ENCODE data around the gene KIR2DL4. TPM values are rescaled to one million over a fixed set of nuclear protein-coding genes. Genes with fewer than 3 reads are reported as not detected.
"Not testable (repeated sequence)": the region's sequence is repeated elsewhere in the genome, so short reads cannot be mapped to it uniquely, and the experiment has no call there.

The KIR2DL4 gene
- total RNA-seq, 1 donor from 2014 or later: not detected

DNA sequence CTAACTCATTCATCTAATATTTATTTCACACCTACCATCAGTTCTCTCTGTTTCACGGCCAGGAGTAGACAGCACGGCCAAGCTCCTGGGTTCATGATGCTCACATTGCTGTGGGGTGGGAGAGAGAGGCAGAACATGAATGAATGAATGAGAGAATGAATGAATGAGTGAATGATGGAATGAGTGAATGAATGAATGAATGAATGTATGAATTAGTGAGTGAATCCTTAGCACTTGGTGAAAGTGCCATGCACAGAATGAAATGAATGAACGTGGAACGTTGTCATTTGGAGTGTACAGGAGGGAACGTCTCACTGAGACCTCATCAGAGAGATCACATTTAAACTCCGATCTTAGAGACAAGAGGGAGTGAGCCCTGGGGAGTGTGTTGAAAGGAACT, 11.9 kb upstream of the KIR2DL4 start:
- ATAC-seq (ENCODE audit: poor library complexity) (no peak), DNase-seq (no peak)
- intact Hi-C loops (cut with DNase I): no loop called here

DNA sequence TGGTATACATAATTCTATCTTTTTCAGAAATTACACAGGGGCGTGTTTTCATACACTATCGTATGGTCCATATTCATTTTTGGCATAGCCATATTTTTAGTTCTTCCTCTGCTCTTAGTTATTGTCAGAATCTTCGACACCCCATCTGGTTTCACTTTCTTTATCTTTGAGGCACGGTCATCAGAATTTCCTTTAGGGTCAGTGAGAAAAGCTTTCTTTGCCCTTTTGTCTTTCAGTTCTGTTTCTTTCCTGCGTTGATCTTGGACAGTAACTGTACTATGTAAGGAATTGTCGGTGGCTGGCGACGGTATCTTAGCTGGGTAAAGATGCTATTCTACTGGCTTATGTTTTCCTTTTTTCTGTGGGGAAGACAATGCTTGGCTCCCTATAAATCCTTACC, 10.6 kb upstream of the KIR2DL4 start:
- ATAC-seq (ENCODE audit: poor library complexity): no peak
- DNase-seq: no peak
- intact Hi-C loops (cut with DNase I): no loop called here

DNA sequence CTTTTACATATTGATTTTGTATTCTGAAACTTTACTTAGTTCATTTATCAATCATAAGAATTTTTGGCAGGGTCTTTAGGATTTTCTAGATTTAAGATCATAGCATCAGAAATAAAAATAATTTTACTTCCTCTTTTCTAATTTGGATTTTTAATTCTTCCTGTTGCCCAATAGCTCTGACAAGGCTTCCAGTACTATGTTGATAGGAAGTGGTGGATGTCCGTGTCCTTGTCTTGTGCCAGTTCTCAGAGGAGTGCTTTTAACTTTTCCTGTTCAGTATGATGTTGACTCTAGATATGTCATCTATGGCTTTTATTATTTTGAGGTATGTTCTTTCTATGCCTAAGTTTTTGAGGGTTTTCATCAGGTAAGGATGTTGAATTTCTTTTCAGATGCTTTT, 7.7 kb upstream of the KIR2DL4 start:
- intact Hi-C loops (cut with DNase I): no loop called here
- ATAC-seq (ENCODE audit: poor library complexity) (no peak), DNase-seq (no peak)

DNA sequence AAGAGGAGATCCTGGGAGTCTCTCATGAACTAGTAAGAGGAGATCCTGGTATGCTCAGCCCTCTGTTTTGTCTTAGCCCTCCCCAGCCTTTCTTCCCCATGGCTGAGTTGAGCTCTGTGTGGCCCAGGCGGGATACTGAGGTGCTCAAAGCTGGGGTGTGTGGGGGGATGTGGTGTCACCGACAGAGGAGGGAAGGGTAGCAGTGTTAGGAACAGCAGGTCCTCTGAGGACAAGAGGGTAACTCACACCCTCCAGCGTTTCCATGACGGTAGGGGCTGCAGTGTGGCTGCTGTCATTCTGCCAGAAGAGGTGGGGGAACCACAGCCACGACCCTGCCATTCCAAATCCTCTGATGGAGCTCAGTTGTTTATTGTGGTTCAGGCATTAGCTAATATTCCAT, 691 bp downstream of the KIR2DL4 start:
- ATAC-seq (ENCODE audit: poor library complexity): no peak
- intact Hi-C loops (cut with DNase I): no loop called here
- no peak for DNase-seq

DNA sequence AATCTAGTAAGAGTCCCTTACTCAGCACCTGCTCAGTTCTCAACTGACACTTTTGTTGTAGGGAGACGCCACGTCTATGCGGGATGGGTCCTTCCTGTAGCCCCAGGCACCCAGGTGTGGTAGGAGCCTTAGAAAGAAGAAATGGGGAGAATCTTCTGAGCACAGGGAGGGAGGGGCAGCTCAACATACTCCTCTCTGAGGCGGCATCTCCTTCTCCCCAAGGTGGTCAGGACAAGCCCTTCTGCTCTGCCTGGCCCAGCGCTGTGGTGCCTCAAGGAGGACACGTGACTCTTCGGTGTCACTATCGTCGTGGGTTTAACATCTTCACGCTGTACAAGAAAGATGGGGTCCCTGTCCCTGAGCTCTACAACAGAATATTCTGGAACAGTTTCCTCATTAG, 1.2 kb downstream of the KIR2DL4 start:
- intact Hi-C loops (cut with DNase I): no loop called here
- no peak for DNase-seq
- ATAC-seq (ENCODE audit: poor library complexity): no peak

DNA sequence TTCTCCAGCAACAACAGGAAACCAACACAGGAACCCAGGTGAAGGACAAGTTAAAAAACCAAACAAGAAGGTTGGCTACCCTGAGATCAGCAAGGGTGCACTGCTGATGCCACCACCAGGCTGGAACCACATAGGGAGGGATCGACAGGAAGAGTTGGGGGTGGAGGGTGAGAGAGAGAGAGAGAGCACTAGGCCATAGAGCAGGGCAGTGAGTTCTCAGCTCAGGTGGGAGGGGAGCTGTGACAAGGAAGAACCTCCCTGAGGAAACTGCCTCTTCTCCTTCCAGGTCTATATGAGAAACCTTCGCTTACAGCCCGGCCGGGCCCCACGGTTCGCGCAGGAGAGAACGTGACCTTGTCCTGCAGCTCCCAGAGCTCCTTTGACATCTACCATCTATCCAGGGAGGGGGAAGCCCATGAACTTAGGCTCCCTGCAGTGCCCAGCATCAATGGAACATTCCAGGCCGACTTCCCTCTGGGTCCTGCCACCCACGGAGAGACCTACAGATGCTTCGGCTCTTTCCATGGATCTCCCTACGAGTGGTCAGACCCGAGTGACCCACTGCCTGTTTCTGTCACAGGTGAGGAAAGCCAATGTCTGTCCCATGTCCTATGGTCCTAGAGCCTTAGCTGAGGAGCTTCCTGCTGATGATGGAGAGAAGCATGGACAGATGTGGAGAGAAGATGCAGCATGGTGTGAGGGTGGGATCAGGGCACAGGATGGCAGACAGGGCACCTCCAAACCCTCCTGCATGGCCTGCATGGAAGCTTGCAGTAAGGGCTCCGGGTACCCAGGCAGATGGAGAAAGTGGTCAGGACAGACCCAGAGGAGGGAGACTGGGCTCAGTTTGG, 2.5 kb downstream of the KIR2DL4 start:
- DNase-seq: no peak
- intact Hi-C loops (cut with DNase I): no loop called here
- no peak for ATAC-seq (ENCODE audit: poor library complexity)

DNA sequence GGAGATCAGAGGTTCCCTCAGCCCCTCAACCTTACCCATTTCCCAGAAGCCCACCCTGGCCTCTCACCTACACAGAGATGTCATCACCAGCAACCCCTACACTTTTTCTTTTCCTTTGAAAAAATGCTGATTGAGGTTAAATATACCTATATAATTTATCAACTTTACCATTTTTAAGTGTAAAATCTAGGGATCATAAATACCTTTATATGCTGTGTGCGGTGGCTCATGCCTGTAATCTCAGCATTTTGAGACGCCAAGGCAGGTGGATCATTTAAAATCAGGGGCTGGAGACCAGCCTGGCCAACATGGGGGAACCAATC, 3.1 kb downstream of the KIR2DL4 start:
- no peak for ATAC-seq (ENCODE audit: poor library complexity)
- DNase-seq: no peak
- intact Hi-C loops (cut with DNase I): no loop called here

DNA sequence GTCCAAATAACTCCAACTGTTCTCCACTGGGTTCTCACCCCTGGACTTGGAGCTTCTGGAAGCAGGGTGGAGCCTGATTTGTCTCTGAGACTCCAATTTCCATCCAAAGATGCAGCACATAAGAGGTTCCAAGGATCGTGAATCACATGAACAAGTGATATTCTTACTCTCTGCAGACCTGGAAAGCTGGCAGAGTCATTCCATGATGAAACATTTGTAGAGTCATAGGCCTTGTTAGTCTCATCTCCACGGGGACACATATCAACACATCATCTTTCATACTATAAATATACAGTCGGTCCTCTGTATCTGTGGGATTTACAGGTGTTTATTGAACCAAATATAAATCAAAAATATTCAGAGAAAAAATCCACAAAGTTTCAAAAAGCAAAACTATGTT, 11.2 kb downstream of the KIR2DL4 start:
- intact Hi-C loops (cut with DNase I); ATAC-seq (ENCODE audit: poor library complexity); DNase-seq: not testable (repeated sequence)

DNA sequence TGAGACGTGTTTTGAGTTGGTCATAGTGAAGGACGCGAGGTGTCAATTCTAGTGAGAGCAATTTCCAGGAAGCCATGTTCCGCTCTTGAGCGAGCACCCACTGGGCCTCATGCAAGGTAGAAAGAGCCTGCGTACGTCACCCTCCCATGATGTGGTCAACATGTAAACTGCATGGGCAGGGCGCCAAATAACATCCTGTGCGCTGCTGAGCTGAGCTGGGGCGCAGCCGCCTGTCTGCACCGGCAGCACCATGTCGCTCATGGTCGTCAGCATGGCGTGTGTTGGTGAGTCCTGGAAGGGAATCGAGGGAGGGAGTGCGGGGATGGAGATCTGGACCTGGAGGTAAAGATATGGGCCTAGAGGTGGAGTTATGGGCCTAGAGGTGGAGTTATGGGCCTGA, 12.8 kb downstream of the KIR2DL4 start, which contains the start of gene KIR3DL1:
Gene KIR3DL1 (plus strand): TSS at position 218 of the 400 bp plus-strand sequence.
- DNase-seq; intact Hi-C loops (cut with DNase I); ATAC-seq (ENCODE audit: poor library complexity): not testable (repeated sequence)

DNA sequence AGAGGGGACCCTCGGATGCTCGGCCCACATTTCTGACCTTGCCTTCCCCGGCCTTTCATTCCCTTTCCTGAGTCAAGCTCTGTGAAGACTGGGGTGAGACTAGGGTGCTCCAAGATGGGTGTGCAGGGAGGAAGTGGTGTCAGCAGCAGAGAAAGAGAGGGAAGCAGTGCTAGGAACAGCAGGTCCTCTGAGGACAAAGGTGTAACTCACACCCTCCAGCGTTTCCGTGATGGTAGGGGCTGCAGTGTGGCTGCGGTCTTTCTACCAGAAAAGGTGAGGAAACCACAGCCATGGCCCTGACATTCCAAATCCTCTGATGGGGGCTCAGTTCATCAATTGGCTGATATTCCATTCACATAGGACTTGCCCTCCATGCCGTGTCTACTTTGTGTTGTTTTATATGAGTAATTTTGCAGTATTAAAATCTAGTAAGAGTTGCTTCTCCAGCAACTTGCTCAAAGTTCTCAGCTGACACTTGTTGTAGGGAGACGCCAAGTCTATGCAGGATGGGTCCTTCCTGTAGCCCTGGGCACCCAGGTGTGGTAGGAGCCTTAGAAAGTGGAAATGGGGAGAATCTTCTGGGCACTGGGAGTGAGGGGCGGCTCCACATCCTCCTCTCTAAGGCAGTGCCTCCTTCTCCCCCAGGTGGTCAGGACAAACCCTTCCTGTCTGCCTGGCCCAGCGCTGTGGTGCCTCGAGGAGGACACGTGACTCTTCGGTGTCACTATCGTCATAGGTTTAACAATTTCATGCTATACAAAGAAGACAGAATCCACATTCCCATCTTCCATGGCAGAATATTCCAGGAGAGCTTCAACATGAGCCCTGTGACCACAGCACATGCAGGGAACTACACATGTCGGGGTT, 14.5 kb downstream of the KIR2DL4 start:
- no peak for ATAC-seq (ENCODE audit: poor library complexity)
- DNase-seq: no peak
- intact Hi-C loops (cut with DNase I): no loop called here

DNA sequence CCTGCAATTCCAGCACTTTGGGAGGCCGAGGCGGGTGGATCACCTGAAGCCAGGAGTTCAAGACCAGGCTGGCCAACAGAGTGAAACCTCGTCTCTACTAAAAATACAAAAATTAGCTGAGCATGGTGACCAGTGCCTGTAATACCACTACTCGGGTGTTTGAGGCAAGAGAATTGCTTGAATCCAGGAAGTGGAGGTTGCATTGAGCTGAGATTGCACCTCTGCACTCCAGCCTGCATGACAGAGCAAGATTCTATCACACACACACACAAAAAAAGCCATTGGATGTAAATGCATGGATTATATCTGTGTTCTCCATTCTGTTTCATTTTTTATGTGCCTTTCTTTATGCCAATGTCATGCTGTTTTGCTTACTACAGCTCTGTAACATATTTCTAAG, 21.0 kb downstream of the KIR2DL4 start:
- intact Hi-C loops (cut with DNase I); ATAC-seq (ENCODE audit: poor library complexity); DNase-seq: not testable (repeated sequence)

DNA sequence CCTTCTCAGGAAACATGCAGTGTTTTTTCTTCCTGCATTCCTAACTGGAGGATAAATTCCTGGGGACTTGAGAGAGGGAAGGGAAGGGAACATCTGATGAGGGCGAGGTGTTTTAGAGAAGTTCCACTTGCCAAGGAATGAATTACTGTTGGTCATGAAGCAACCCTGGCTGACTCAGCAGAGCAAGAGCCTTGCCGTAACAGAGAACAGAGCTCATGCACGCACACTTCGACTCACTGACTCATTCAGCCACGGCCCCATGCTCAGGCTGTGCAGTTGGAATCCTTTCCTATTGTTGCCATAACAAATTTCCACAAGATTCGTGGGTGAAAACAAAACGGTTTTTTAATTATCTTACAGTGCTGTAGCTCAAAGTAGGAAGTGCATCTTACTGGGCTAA, 21.9 kb downstream of the KIR2DL4 start:
- DNase-seq; intact Hi-C loops (cut with DNase I); ATAC-seq (ENCODE audit: poor library complexity): not testable (repeated sequence)

DNA sequence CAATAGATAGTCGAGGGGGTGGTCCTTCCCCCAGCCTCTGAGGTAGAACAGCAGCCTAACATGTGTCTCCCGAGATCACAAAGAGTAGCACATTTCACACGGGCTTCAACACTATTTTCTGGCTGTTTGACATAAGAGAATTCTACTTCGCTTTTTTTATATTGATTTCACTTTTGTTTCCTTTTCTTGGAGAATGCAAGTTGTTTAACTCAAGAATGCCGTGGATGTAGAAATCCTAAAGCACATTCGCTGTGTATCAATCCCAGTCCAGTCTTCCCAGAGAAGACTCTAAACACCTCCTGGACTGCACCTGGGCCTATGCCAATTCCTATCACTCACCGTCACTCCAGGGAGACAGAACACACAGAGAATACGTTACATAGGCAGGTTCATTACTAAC, 24.7 kb downstream of the KIR2DL4 start:
- intact Hi-C loops (cut with DNase I); DNase-seq; ATAC-seq (ENCODE audit: poor library complexity): not testable (repeated sequence)

DNA sequence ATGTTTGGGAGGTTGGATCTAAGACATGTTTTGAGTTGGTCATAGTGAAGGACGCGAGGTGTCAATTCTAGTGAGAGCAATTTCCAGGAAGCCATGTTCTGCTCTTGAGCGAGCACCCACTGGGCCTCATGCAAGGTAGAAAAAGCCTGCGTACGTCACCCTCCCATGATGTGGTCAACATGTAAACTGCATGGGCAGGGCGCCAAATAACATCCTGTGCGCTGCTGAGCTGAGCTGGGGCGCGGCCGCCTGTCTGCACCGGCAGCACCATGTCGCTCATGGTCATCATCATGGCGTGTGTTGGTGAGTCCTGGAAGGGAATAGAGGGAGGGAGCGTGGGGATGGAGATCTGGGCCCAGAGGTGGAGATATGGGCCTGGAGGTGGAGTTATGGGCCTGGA, 29.1 kb downstream of the KIR2DL4 start, which contains the start of gene KIR2DS4:
Gene KIR2DS4 (plus strand): TSS at position 181 of the 400 bp plus-strand sequence.
- ATAC-seq (ENCODE audit: poor library complexity); intact Hi-C loops (cut with DNase I); DNase-seq: not testable (repeated sequence)

DNA sequence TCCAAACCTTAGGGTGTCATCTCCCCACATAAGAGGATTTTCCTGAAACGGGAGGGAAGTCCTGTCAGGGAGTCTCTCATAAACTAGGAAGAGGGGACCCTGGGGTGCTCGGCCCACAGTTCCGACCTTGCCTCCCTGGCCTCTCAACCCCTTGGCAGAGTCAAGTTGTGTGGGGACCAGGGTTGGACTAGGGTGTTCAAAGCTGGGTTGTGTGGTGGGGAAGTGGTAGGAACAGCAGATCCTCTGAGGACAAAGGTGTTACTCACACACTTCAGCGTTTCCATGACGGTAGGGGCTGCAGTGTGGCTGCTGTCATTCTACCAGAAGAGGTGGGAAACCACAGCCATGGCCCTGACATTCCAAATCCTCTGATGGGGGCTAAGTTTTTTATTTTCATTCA, 31.7 kb downstream of the KIR2DL4 start:
- ATAC-seq (ENCODE audit: poor library complexity); intact Hi-C loops (cut with DNase I); DNase-seq: not testable (repeated sequence)

DNA sequence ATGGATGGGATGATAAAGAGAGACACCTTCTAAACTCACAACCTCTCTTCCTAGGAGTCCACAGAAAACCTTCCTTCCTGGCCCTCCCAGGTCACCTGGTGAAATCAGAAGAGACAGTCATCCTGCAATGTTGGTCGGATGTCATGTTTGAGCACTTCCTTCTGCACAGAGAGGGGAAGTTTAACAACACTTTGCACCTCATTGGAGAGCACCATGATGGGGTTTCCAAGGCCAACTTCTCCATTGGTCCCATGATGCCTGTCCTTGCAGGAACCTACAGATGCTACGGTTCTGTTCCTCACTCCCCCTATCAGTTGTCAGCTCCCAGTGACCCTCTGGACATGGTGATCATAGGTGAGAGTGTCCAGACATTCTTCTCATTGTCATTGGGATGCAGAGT, 34.1 kb downstream of the KIR2DL4 start:
- ATAC-seq (ENCODE audit: poor library complexity); intact Hi-C loops (cut with DNase I); DNase-seq: not testable (repeated sequence)

DNA sequence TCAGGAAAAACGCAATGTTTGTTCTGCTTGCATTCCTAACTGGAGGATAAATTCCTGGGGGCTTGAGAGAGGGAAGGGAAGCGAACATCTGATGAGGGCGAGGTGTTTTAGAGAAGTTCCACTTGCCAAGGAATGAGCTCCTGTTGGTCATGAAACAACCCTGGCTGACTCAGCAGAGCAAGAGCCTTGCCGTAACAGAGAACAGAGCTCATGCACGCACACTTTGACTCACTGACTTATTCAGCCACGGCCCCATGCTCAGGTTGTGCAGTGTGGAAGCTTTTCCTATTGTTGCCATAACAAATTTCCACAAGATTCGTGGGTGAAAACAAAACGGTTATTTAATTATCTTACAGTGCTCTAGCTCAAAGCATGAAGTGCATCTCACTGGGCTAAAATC, 39.8 kb downstream of the KIR2DL4 start:
- DNase-seq; ATAC-seq (ENCODE audit: poor library complexity); intact Hi-C loops (cut with DNase I): not testable (repeated sequence)

DNA sequence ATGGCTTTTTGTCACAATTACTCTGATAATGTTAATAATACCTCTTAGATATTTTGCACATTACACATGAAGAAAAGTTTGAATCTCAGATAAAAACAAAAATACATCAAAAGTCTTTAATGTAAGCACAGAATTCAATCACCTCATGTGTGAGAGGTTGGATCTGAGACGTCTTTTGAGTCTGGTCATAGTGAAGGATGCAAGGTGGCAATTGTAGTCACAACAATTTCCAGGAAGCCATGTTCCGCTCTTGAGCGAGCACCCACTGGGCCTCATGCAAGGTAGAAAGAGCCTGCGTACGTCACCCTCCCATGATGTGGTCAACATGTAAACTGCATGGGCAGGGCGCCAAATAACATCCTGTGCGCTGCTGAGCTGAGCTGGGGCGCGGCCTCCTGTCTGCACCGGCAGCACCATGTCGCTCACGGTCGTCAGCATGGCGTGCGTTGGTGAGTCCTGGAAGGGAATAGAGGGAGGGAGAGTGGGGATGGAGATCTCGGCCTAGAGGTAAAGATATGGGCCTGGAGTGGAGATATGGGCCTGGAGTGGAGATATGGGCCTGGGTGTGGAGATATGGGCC, 46.7 kb downstream of the KIR2DL4 start, which contains the start of gene KIR3DL2:
Gene KIR3DL2 (plus strand): TSS at position 383 of the 580 bp plus-strand sequence. CDS start 33 bp downstream, at position 416.
- not testable (repeated sequence) for ATAC-seq (ENCODE audit: poor library complexity)

DNA sequence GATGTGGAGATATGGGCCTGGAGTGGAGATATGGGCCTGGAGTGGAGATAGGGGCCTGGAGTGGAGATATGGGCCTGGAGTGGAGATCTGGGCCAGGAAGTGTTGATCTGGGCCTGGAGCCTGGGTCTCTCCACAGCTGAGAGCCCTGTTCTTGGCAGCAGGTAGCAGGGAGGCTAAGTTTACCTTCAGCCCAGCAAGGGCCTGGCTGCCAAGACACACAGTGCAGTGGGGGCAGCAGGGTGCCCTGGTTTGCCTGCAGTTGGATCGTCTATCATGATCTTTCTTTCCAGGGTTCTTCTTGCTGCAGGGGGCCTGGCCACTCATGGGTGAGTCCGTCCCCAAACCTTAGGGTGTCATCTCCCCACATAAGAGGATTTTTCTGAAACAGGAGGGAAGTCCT, 47.5 kb downstream of the KIR2DL4 start:
- DNase-seq (no peak), ATAC-seq (ENCODE audit: poor library complexity) (no peak)
- intact Hi-C loops (cut with DNase I): no loop called here

More for the DNA sequence above, 46.7 kb downstream of the KIR2DL4 start, which contains the start of gene KIR3DL2:
- DNase-seq; intact Hi-C loops (cut with DNase I): not testable (repeated sequence)
